K562 (cell line): ENCODE data around the gene SORCS2. TPM values are rescaled to one million over a fixed set of nuclear protein-coding genes. Genes with fewer than 3 reads are reported as not detected.
A peak's percentile ranks its signal among the peaks of the same experiment; 100 is the strongest.

Experiments used
- ATAC-seq: fragments of 200-7000 bp; cut with Tn5 transposase; 3 replicates; pipeline ENCODE4 v1.9.1; 2020; ENCODE audit warnings: moderate library complexity
- BruUV-seq: library from RNA; stranded (reverse); fragments of 400-500 nt; replicated peaks from 2 replicates; lab custom pipeline; 2021; lab: Mats Ljungman, UMichigan
- CTCF ChIA-PET: fragments of 300-600 bp; formaldehyde crosslinking; extraction: SDS; loops from one replicate; lab custom pipeline; 2021; ENCODE audit warnings: low intra/inter-chr PET ratio; lab: Yijun Ruan, JAX
- POLR2A ChIA-PET: fragments of 300-600, 350-650 bp; sonication (Branson Sonifier 250); formaldehyde crosslinking; extraction: SDS; loops from one replicate; lab custom pipeline; 2021; ENCODE audit warnings: antibody characterized with exemption, inconsistent platforms; lab: Yijun Ruan, JAX
- DNase-seq, 4 experiments: peaks; one replicate each; pipeline versions ENCODE4 v3.0.0 to v3.0.0-alpha.2; 2011 to 2018; ENCODE audit warnings: low spot score in 3 of 4, mixed read lengths in 3 of 4; ENCODE audit errors: extremely low read depth in 1 of 4
- FAIRE-seq: peaks from 2 replicates; lab custom pipeline; 2011; peaks lifted over from hg19 to GRCh38; lab: Jason Lieb, UNC
- H2AFZ ChIP-seq: 2 replicates; pipeline ENCODE4 v1.6.0; 2011; ENCODE audit warnings: low read depth, low read length, control low read depth, inconsistent platforms
- H3K27ac ChIP-seq: fragments of 200-600 bp; 3 replicates; pipeline ENCODE4 v1.8.0; 2011; ENCODE audit warnings: low read depth, mild to moderate bottlenecking, control low read depth, inconsistent platforms, low read length, moderate library complexity, mixed read lengths; ENCODE audit errors: extremely low read depth
- H3K27me3 ChIP-seq, 2 experiments: fragments of 300-600 bp in 1 of 2; 2 replicates in 1 of 2; 3 replicates in 1 of 2; pipeline versions ENCODE4 v1.6.0 to v1.8.0; 2011; ENCODE audit warnings: inconsistent platforms in 2 of 2, low read length in 2 of 2, mild to moderate bottlenecking in 1 of 2, mixed read lengths in 1 of 2, moderate library complexity in 1 of 2; ENCODE audit not compliant: control insufficient read depth in 2 of 2, insufficient read depth in 2 of 2
- H3K36me3 ChIP-seq: fragments of 300-600 bp; 3 replicates; pipeline ENCODE4 v1.8.0; 2011; ENCODE audit warnings: mild to moderate bottlenecking, low read length, inconsistent platforms; ENCODE audit not compliant: control insufficient read depth, insufficient read depth
- H3K4me1 ChIP-seq, 2 experiments: fragments of 200-600 bp in 1 of 2; replicated peaks in 1 of 2; 2 replicates in 1 of 2; 3 replicates in 1 of 2; pipeline versions ENCODE4 v1.5.1 to v1.8.0; 2011; ENCODE audit warnings: inconsistent platforms in 2 of 2, low read length in 2 of 2, mild to moderate bottlenecking in 1 of 2, mixed read lengths in 1 of 2, moderate library complexity in 1 of 2; ENCODE audit not compliant: control insufficient read depth in 2 of 2, insufficient read depth in 2 of 2
- H3K4me2 ChIP-seq: 2 replicates; pipeline ENCODE4 v1.6.1; 2011; ENCODE audit warnings: low read length, control low read depth, inconsistent platforms, mixed read lengths; ENCODE audit not compliant: insufficient read depth
- H3K4me3 ChIP-seq: fragments of 200-600 bp; sonication (generic), shearing (Covaris generic); 2 replicates; pipeline ENCODE4 v1.5.1; 2016; ENCODE audit warnings: control low read depth, inconsistent platforms
- H3K79me2 ChIP-seq: fragments of 200-600 bp; 3 replicates; pipeline ENCODE4 v1.8.0; 2011; ENCODE audit warnings: low read length, inconsistent platforms; ENCODE audit not compliant: control insufficient read depth, insufficient read depth
- H3K9ac ChIP-seq, 2 experiments: 2 replicates each; pipeline versions ENCODE4 v1.6.0 to v1.6.1; 2011; ENCODE audit warnings: low read depth in 2 of 2, low read length in 2 of 2, control low read depth in 1 of 2, inconsistent platforms in 1 of 2, mild to moderate bottlenecking in 1 of 2, mixed read lengths in 1 of 2; ENCODE audit not compliant: insufficient read depth in 1 of 2
- H3K9me1 ChIP-seq: one replicate; pipeline ENCODE4 v1.6.0; 2011; ENCODE audit warnings: inconsistent platforms, mild to moderate bottlenecking, low read length, moderate library complexity; ENCODE audit not compliant: control insufficient read depth, insufficient read depth
- H3K9me3 ChIP-seq: replicated peaks from 2 replicates; pipeline ENCODE4 v1.5.1; 2011; ENCODE audit warnings: low read depth, low read length, inconsistent platforms; ENCODE audit not compliant: control insufficient read depth, insufficient read depth
- H4K20me1 ChIP-seq: replicated peaks from 2 replicates; pipeline ENCODE4 v1.6.1; 2011; ENCODE audit warnings: low read length, inconsistent platforms, mixed read lengths; ENCODE audit not compliant: control insufficient read depth, insufficient read depth
- IRF1 ChIP-seq: sonication (generic); formaldehyde crosslinking; IDR thresholded peaks from 2 replicates; pipeline ENCODE4 v1.8.0; 2022; ENCODE audit warnings: missing genetic modification reagents, mild to moderate bottlenecking, borderline replicate concordance
- MGA ChIP-seq: fragments of 450-650 bp; IDR thresholded peaks from 2 replicates; pipeline ENCODE4 v1.6.1; 2016; ENCODE audit warnings: mild to moderate bottlenecking, moderate library complexity
- MLLT1 ChIP-seq, 2 experiments: fragments of 450-650 bp; IDR thresholded peaks; 2 replicates each; pipeline ENCODE4 v1.6.1; 2016
- POLR2G ChIP-seq: fragments of 200-400 bp; formaldehyde crosslinking; IDR thresholded peaks from 2 replicates; pipeline ENCODE4 v1.6.1; 2017; ENCODE audit warnings: low read depth, mild to moderate bottlenecking, antibody characterized with exemption, low read length, moderate library complexity
- WGBS: fragments of 100-300 bp; shearing (Covaris generic); methylation state at CpG from one replicate; pipeline ENCODE4 v1.1.6; 2016; ENCODE audit warnings: low coverage, mixed read lengths; ENCODE audit not compliant: insufficient coverage; ENCODE audit errors: missing lambda C conversion rate; 5-methylcytosine and 5-hydroxymethylcytosine counted together
- in situ Hi-C: fragments of 300-500 bp; cut with MboI; formaldehyde crosslinking; loops from 4 replicates; pipeline ENCODE4 v1.15.0; 2018; ENCODE audit warnings: inconsistent platforms, mixed read lengths
- intact Hi-C: fragments of 100-400 bp; cut with micrococcal nuclease; formaldehyde crosslinking; loops from 2 replicates; pipeline ENCODE4 v1.14.2; 2022
- polyA plus RNA-seq, 8 experiments: library from polyadenylated mRNA; depleted of rRNA in 4 of 8; stranded (reverse) in 5 of 8; unstranded in 3 of 8; fragments of >200 nt; fragmentation: Nextera tagmentation in 2 of 8; fragmentation: Illumina TruSeq in 1 of 8; extraction: Ambion mirVana in 2 of 8; extraction: Trizol in 1 of 8; gene quantifications; 2 replicates each; pipeline versions ENCODE4 v1.2.1 to v1.2.3, GENCODE V29; 2011 to 2014; ENCODE audit warnings: inconsistent platforms in 1 of 8, missing spikeins in 1 of 8
- total RNA-seq, 7 experiments: library from RNA; depleted of rRNA in 6 of 7; stranded (reverse); fragments of >200 nt in 6 of 7; fragmentation: Illumina TruSeq in 2 of 7; extraction: Trizol in 2 of 7; gene quantifications; 2 replicates each; pipeline versions ENCODE4 v1.2.1 to v1.2.3, GENCODE V29; 2011 to 2021; ENCODE audit warnings: low replicate concordance in 1 of 7

SORCS2 gene
- total and polyA plus RNA-seq, 9 of the 15 experiments (the other 6 are each of a cell fraction or from before 2014, with no cell fraction given), result not detected

GRCh38 chr4:7777017-7777710 lies 584.8 kb downstream of the SORCS2 start:
- no TSS peak for BruUV-seq
- Histone ChIP-seq H3K36me3 (peaks cover 11% of the 10 kb centered on the region; the same call in 2 of the 3 replicates), H3K27me3 (peaks cover 0 to 5% of the 10 kb centered on the region in 2 experiments; a peak in 1 of 5 replicates), H4K20me1 (no peaks in the 10 kb centered on the region), H3K9me1 (no peaks in the 10 kb centered on the region), H3K4me3 (no peak overlapping the region), H3K4me2 (no peak overlapping the region), H3K4me1 (no peaks in the 10 kb centered on the region; a peak in 2 of 5 replicates), H3K9ac (no peak overlapping the region), H3K79me2 (no peaks in the 10 kb centered on the region), H3K9me3 (no peaks in the 10 kb centered on the region; the same call in 1 of the 2 replicates), H2AFZ (no peak overlapping the region), H3K27ac (no peak overlapping the region)
- FAIRE-seq, result no peak
- POLR2A ChIA-PET, result no interaction called here
- CTCF ChIA-PET, result no interaction called here
- ATAC-seq, result no peak
- in situ Hi-C loops, result no loop called here
- intact Hi-C loops, result no loop called here
- WGBS, result 27% methylated on average over 17 of the region's 17 CpGs
- DNase-seq, result no peak
- 0 out of 2 replicates have a peak, but pooled peaks have one; percentile 23 for TF ChIP-seq POLR2G
- peak; percentile 66 for TF ChIP-seq MGA
- no peak for TF ChIP-seq IRF1
- TF ChIP-seq MLLT1 (IDR thresholded peaks at IDR 0.05), result no peak
